Mesangial cell (primary cell): ENCODE results near the gene ETFA. TPM values are rescaled to one million over a fixed set of nuclear protein-coding genes. Genes with fewer than 3 reads are reported as not detected.

ENCODE experiments used
- total RNA-seq: library from RNA; depleted of rRNA; stranded (reverse); fragments of >200 nt; gene quantifications from 2 replicates; pipeline ENCODE4 v1.2.3, GENCODE V29; 2015

The ETFA gene
- total RNA-seq: 45.1 and 63.9 TPM in 2 replicates

GRCh38 chr15:76311100-76311953 is at the start of gene ETFA:
Gene ETFA (minus strand): TSS chr15:76311469. CDS start chr15:76311388, 81 bp downstream.

GRCh38 chr15:76336254-76337058 is 25.2 kb upstream of the ETFA start, which contains the start of gene ISL2:
Gene ISL2 (plus strand): TSS chr15:76336773. CDS start chr15:76336884, 111 bp downstream.

Other genes with a start within 250 kb of the ETFA start
- 0.33 TPM in 1 of 2 replicates, not detected in the other for gene ISL2, start 25.3 kb upstream of the ETFA start, total RNA-seq